GM18507 (cell line): Measurements from ENCODE around the gene S100A14.
A peak's percentile ranks its signal among the peaks of the same experiment; 100 is the strongest.

Experiments used
- DNase-seq: peaks from one replicate; pipeline ENCODE4 v3.0.0; 2011; ENCODE audit warnings: low read depth; ENCODE audit not compliant: insufficient read length; ENCODE audit errors: extremely low spot score
- FAIRE-seq: peaks from 2 replicates; lab custom pipeline; 2011; peaks lifted over from hg19 to GRCh38; lab: Jason Lieb, UNC

The S100A14 gene

DNA sequence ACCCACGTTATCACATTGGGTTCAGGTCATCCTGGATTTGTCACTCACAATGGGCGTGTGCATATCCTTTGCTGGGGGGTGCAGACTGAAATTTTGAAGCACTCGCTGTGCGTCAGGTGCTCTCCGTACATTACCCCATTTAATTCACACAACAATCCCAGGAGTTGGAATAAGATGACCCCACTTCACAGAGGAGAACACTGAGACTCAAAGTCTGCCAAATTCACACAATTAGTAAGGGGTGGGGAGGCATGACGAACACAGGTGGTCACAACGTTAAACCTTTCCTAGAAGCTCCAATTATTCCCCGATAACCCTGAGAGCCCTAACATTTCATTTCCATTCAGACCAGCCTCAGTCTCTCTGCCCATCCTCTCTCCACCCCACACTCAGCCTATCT, 46.7 kb downstream of the S100A14 start:
- DNase-seq (no peak), FAIRE-seq (no peak)

GRCh38 chr1:153568367-153569099, 47.6 kb downstream of the S100A14 start:
- DNase-seq: peak; percentile 74
- FAIRE-seq: peak; percentile 67

DNA sequence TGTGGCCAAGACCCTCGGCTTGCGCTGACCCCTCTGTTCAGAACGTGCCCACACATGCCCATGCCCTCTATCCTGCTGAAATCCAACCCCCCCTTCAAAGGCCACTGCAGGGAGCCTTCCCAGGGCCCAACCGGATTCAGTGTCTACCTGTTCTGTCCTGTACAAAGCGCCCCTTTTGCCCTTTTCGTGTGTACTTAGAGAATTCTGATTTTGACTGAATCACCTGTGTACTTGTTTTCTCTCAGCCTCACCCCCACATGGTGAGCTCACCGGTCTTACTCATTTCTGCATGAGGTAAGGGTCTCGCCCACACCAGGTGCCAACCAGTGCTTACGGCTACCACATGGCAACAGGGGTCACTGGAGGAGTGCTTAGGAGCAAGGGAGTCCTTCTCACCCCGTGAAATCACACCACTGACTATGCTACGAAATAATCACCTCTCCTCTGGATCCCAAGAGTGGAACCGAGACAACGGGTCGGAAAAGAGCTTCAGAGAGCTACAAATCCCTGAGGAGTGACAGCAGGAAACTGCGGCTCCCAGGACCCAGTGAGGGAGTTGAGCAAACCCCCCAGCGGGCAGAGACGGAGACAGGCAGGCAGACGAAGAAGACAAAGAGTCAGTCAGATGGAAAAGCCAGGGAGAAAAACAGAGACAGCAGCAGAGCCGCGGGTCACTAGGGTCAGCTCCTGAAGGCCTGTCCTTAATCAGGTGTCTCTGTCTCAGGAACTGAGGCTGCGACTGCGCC, 48.3 kb downstream of the S100A14 start:
- no peak for FAIRE-seq
- no peak for DNase-seq

- DNase-seq (no peak), FAIRE-seq (no peak)
Measured at GRCh38 chr1:153566414-153567371, 49.4 kb downstream of the S100A14 start.

DNA sequence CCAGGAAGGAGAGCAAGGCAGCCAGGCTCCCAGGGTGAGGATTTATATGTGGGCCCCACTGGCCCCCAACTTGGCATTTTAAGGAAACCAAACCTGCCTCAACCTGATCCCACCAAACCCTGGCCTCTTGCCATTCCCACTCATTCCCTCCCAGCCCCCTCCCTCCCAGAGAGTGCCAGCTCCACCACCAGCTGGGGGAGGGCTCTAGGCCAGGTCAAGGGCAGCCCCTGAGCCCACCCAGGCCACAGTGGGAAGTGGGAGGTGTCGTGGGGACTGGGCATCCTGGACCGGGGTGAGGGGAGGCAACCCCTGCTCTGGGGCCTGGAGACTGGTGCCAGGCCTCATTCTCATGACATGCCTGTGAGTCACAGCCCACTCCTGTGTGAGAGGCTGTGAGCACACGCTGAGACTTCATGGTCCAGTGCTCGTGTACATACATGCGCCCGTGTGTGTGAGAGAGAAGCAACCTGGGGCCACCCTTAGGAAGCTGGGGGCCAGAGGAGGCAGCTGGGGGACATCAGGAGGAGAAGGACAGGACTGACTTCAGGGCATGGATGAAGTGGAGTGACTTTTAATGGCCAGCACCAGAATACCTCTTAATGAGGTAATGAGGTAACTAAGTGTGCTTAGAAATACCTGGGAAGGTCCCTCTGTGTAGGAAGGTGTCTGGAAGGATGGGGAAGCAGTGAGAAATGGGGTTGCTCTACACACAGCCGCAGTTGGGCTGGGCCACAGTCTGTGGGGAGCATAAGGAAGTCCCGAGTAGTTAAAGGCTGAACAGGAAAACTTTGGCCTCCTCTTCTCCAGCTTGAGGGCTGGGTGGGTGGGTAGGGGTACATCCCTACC, 50.4 kb downstream of the S100A14 start, which contains the start of gene S100A2:
Gene S100A2, minus strand, starts transcription at position 316 of the 846 bp plus-strand sequence. CDS start 1,967 bp downstream, outside the sequence.
- no peak for DNase-seq
- FAIRE-seq: no peak
